Activated CD8-positive, alpha-beta memory T cell treated with anti-CD3 and anti-CD28 coated beads, Interleukin-2, amount 50 U/mL, for 4 hours (primary cell): ENCODE measurements around the gene TGFA.
"Not testable (repeated sequence)": the region's sequence is repeated elsewhere in the genome, so short reads cannot be mapped to it uniquely, and the experiment has no call there.

Experiments
- DNase-seq: peaks from one replicate; pipeline ENCODE4 v3.0.0-alpha.2; 2020

The TGFA gene

GRCh38 chr2:70496819-70497218, 56.8 kb downstream of the TGFA start:
- no peak for DNase-seq

- DNase-seq: no peak
Measured at GRCh38 chr2:70494293-70494886, 59.2 kb downstream of the TGFA start.

GRCh38 chr2:70490381-70490780, 63.2 kb downstream of the TGFA start:
- no peak for DNase-seq

GRCh38 chr2:70489165-70489564, 64.5 kb downstream of the TGFA start:
- DNase-seq: no peak

GRCh38 chr2:70484086-70484485, 69.5 kb downstream of the TGFA start:
- DNase-seq: no peak

- no peak for DNase-seq
Measured at GRCh38 chr2:70482401-70482800, 71.2 kb downstream of the TGFA start.

- no peak for DNase-seq
Measured at GRCh38 chr2:70480468-70480867, 73.2 kb downstream of the TGFA start.

GRCh38 chr2:70479816-70480215, 73.8 kb downstream of the TGFA start:
- no peak for DNase-seq

GRCh38 chr2:70477441-70477844, 76.2 kb downstream of the TGFA start:
- DNase-seq: no peak

- DNase-seq: no peak
Measured at GRCh38 chr2:70475266-70475665, 78.4 kb downstream of the TGFA start.

- DNase-seq: no peak
Measured at GRCh38 chr2:70474256-70474848, 79.3 kb downstream of the TGFA start.

GRCh38 chr2:70473101-70473722, 80.4 kb downstream of the TGFA start:
- no peak for DNase-seq

GRCh38 chr2:70472221-70472890, 81.3 kb downstream of the TGFA start:
- no peak for DNase-seq

- no peak for DNase-seq
Measured at GRCh38 chr2:70471129-70471528, 82.5 kb downstream of the TGFA start.

GRCh38 chr2:70469961-70470360, 83.7 kb downstream of the TGFA start:
- DNase-seq: no peak

GRCh38 chr2:70469435-70469834, 84.2 kb downstream of the TGFA start:
- no peak for DNase-seq

GRCh38 chr2:70468878-70469277, 84.7 kb downstream of the TGFA start:
- DNase-seq: no peak

- no peak for DNase-seq
Measured at GRCh38 chr2:70467831-70468779, 85.5 kb downstream of the TGFA start.

- no peak for DNase-seq
Measured at GRCh38 chr2:70467237-70467636, 86.4 kb downstream of the TGFA start.

GRCh38 chr2:70466647-70467046, 87.0 kb downstream of the TGFA start:
- DNase-seq: not testable (repeated sequence)

GRCh38 chr2:70463997-70464396, 89.6 kb downstream of the TGFA start:
- no peak for DNase-seq

GRCh38 chr2:70463581-70463980, 90.0 kb downstream of the TGFA start:
- DNase-seq: no peak
